HG02870 (cell line): ENCODE measurements around the gene LYPD3.
"Not testable (repeated sequence)": the region's sequence is repeated elsewhere in the genome, so short reads cannot be mapped to it uniquely, and the experiment has no call there.

ENCODE experiments used
- ATAC-seq: cut with Tn5 transposase; IDR thresholded peaks from one replicate; pipeline ENCODE4 v1.9.1; 2021; ENCODE audit warnings: mild to moderate bottlenecking, moderate library complexity; ENCODE audit not compliant: unreplicated experiment

LYPD3 gene

GRCh38 chr19:43462785-43463380 is 2.5 kb downstream of the LYPD3 start:
- no peak for ATAC-seq

- no peak for ATAC-seq
Observed at GRCh38 chr19:43462383-43462782, 3.0 kb downstream of the LYPD3 start.

GRCh38 chr19:43461303-43461702 is 4.1 kb downstream of the LYPD3 start:
- ATAC-seq: no peak

GRCh38 chr19:43460362-43461016 is 4.9 kb downstream of the LYPD3 start:
- no peak for ATAC-seq

GRCh38 chr19:43457809-43458208 is 7.6 kb downstream of the LYPD3 start:
- ATAC-seq: no peak

GRCh38 chr19:43455321-43456113 is 9.9 kb downstream of the LYPD3 start:
- no peak for ATAC-seq

- ATAC-seq: no peak
Observed at GRCh38 chr19:43454031-43454430, 11.4 kb downstream of the LYPD3 start.

- no peak for ATAC-seq
Observed at GRCh38 chr19:43452582-43452981, 12.8 kb downstream of the LYPD3 start.

GRCh38 chr19:43450545-43450997 is 14.8 kb downstream of the LYPD3 start:
- ATAC-seq: no peak

- ATAC-seq: no peak
Observed at GRCh38 chr19:43447655-43448054, 17.8 kb downstream of the LYPD3 start.

GRCh38 chr19:43446746-43447489 is 18.5 kb downstream of the LYPD3 start:
- ATAC-seq: no peak

- no peak for ATAC-seq
Observed at GRCh38 chr19:43445426-43445825, 20.0 kb downstream of the LYPD3 start.

GRCh38 chr19:43444531-43445287 is 20.7 kb downstream of the LYPD3 start:
- no peak for ATAC-seq

GRCh38 chr19:43444091-43444490 is 21.3 kb downstream of the LYPD3 start:
- ATAC-seq: not testable (repeated sequence)

- no peak for ATAC-seq
Observed at GRCh38 chr19:43441716-43442115, 23.7 kb downstream of the LYPD3 start.

GRCh38 chr19:43439709-43440063 is 25.7 kb downstream of the LYPD3 start:
- ATAC-seq: no peak

- no peak for ATAC-seq
Observed at GRCh38 chr19:43439032-43439708, 26.2 kb downstream of the LYPD3 start.

GRCh38 chr19:43438291-43439031 is 26.9 kb downstream of the LYPD3 start:
- ATAC-seq: no peak

- no peak for ATAC-seq
Observed at GRCh38 chr19:43437712-43438111, 27.7 kb downstream of the LYPD3 start.
